ENCODE measurements around the gene HELZ2. TPM values are rescaled to one million over a fixed set of nuclear protein-coding genes. Genes with fewer than 3 reads are reported as not detected.

The HELZ2 gene
- total RNA-seq, 1 experiment from 2014 or later, result 18.1 TPM

DNA sequence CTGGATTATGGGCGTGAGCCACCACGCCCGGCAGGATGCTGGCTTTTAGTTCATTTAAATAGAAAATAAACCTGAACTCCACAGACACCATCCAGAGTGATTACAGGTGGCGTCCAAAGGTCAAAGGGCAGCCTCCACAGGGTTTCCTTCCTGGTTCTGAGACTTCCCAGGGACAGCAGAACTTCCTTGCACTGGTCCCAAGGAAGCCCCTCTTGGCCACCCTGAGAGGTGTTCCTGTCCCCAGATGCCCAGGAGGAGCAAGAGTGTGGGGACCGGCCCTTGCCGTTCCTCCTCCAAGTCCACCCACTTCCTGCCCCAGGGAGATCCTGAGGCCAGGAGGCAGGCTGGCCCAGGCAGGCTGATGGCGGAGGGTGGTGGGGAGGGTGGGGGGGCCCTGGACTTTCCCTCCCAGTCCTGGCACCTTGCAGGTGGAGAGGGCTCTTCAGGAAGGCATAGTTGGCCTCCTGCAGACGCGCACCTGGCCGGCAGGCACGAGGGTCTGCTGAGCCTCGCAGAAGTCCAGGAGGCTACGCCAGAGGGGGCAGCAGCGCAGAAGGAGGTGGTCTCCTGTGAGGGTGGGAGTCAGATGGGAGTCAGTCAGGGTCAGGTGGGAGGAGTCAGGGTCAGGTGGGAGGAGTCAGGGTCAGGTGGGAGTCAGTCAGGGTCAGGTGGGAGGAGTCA, 15.1 kb downstream of the HELZ2 start:
- DNase-seq (ENCODE audit: unreplicated experiment), result no peak
- ChIA-PET POLR2A (no interaction called here), CTCF (interaction anchor here (0.9 kb wide), 1 partner anchor 227 kb away, joined by 3 read pairs; no protein-coding TSS in a partner anchor)
- Mint-ChIP-seq H3K27me3 (ENCODE audit: insufficient read depth, unreplicated experiment) (no peaks in the 10 kb centered on the region), H3K9me3 (ENCODE audit: unreplicated experiment) (no peaks in the 10 kb centered on the region), H3K27ac (ENCODE audit: low read depth, unreplicated experiment) (no peak overlapping the region), H3K36me3 (ENCODE audit: insufficient read depth, unreplicated experiment) (no peaks in the 10 kb centered on the region), H3K4me1 (ENCODE audit: insufficient read depth, unreplicated experiment) (no peaks in the 10 kb centered on the region), H3K4me3 (ENCODE audit: unreplicated experiment) (no peak overlapping the region)
- TF ChIP-seq CTCF (IDR thresholded peaks at IDR 0.05; ENCODE audit: unreplicated experiment), result no peak
- no TSS peak for BruUV-seq (replicated peaks)
- intact Hi-C loops (cut with micrococcal nuclease), result no loop called here

DNA sequence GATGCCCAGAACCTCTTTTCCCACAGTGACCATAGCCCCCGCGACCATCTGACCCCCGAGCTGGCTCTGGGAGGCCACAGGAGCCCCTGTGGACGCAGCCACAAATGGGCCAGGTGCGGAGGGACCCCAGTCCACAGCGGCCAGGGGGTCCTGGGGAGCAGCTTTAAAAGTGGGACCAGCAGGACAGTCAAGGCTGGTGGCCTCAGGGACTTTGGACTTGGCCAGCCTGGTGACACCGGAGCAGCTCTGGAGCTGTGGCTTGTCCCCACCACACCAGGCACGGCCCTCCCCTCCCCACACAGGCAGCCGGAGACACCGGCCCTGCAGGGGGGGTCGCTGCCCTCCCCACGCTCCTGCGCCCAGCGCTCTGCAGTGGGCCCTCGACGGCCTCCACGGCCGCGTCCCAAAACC, 16.6 kb downstream of the HELZ2 start:
- CTCF ChIA-PET, result interaction anchor here (0.6 to 0.8 kb wide), 2 partner anchors 20 to 21 kb away, joined by 4 to 5 read pairs; partner anchors contain the start of gene PTK6
- no peaks in the 10 kb centered on the region for H3K27me3 Mint-ChIP-seq (ENCODE audit: insufficient read depth, unreplicated experiment)
- no peaks in the 10 kb centered on the region for H3K9me3 Mint-ChIP-seq (ENCODE audit: unreplicated experiment)
- intact Hi-C loops (cut with micrococcal nuclease), result no loop called here
- no peak for TF ChIP-seq CTCF (IDR thresholded peaks at IDR 0.05; ENCODE audit: unreplicated experiment)
- no peak overlapping the region for H3K27ac Mint-ChIP-seq (ENCODE audit: low read depth, unreplicated experiment)
- no peaks in the 10 kb centered on the region for H3K36me3 Mint-ChIP-seq (ENCODE audit: insufficient read depth, unreplicated experiment)
- DNase-seq (ENCODE audit: unreplicated experiment), result no peak
- POLR2A ChIA-PET, result no interaction called here
- no TSS peak for BruUV-seq (replicated peaks)
- H3K4me3 Mint-ChIP-seq (ENCODE audit: unreplicated experiment), result no peak overlapping the region
- no peaks in the 10 kb centered on the region for H3K4me1 Mint-ChIP-seq (ENCODE audit: insufficient read depth, unreplicated experiment)

GRCh38 chr20:63556873-63557478, 17.1 kb downstream of the HELZ2 start:
- no peak overlapping the region for H3K4me3 Mint-ChIP-seq (ENCODE audit: unreplicated experiment)
- CTCF ChIA-PET, result interaction anchor here (0.6 to 0.8 kb wide), 2 partner anchors 19 to 22 kb away, joined by 4 to 5 read pairs; partner anchors contain the start of gene PTK6
- intact Hi-C loops (cut with micrococcal nuclease), result no loop called here
- no TSS peak for BruUV-seq (replicated peaks)
- no peak for DNase-seq (ENCODE audit: unreplicated experiment)
- H3K27me3 Mint-ChIP-seq (ENCODE audit: insufficient read depth, unreplicated experiment), result no peaks in the 10 kb centered on the region
- no peaks in the 10 kb centered on the region for H3K36me3 Mint-ChIP-seq (ENCODE audit: insufficient read depth, unreplicated experiment)
- H3K4me1 Mint-ChIP-seq (ENCODE audit: insufficient read depth, unreplicated experiment), result no peaks in the 10 kb centered on the region
- no peak overlapping the region for H3K27ac Mint-ChIP-seq (ENCODE audit: low read depth, unreplicated experiment)
- H3K9me3 Mint-ChIP-seq (ENCODE audit: unreplicated experiment), result no peaks in the 10 kb centered on the region
- TF ChIP-seq CTCF (IDR thresholded peaks at IDR 0.05; ENCODE audit: unreplicated experiment), result no peak
- POLR2A ChIA-PET, result no interaction called here

- ChIA-PET CTCF (no interaction called here), POLR2A (interaction anchor here (0.7 to 1.9 kb wide), 2 partner anchors 10 to 14 kb away, joined by 3 to 6 read pairs; no protein-coding TSS in a partner anchor)
- intact Hi-C loops (cut with micrococcal nuclease), result no loop called here
- no peak overlapping the region for H3K27ac Mint-ChIP-seq (ENCODE audit: low read depth, unreplicated experiment)
- BruUV-seq (replicated peaks), result no TSS peak
- H3K27me3 Mint-ChIP-seq (ENCODE audit: insufficient read depth, unreplicated experiment), result no peaks in the 10 kb centered on the region
- H3K4me3 Mint-ChIP-seq (ENCODE audit: unreplicated experiment), result no peak overlapping the region
- DNase-seq (ENCODE audit: unreplicated experiment), result no peak
- H3K4me1 Mint-ChIP-seq (ENCODE audit: insufficient read depth, unreplicated experiment), result no peaks in the 10 kb centered on the region
- no peaks in the 10 kb centered on the region for H3K9me3 Mint-ChIP-seq (ENCODE audit: unreplicated experiment)
- H3K36me3 Mint-ChIP-seq (ENCODE audit: insufficient read depth, unreplicated experiment), result no peaks in the 10 kb centered on the region
- no peak for TF ChIP-seq CTCF (IDR thresholded peaks at IDR 0.05; ENCODE audit: unreplicated experiment)
Observed at GRCh38 chr20:63555661-63556381, 18.2 kb downstream of the HELZ2 start.
